PFSK-1 (cell line): ENCODE measurements around the gene TENM3.

Experiments used
- FOXP2 ChIP-seq: optimal IDR thresholded peaks from 2 replicates; pipeline ENCODE3; 2011; ENCODE audit warnings: borderline replicate concordance, control low read depth, inconsistent platforms; ENCODE audit not compliant: insufficient read depth; ENCODE audit errors: extremely low read length, extremely low read depth
- POLR2AphosphoS5 ChIP-seq: IDR thresholded peaks from 2 replicates; pipeline ENCODE4 v1.6.1; 2012; ENCODE audit warnings: low read depth, mild to moderate bottlenecking, control low read depth, low read length, moderate library complexity
- SIN3A ChIP-seq: IDR thresholded peaks from 2 replicates; pipeline ENCODE4 v1.6.1; 2012; ENCODE audit warnings: mild to moderate bottlenecking, low read length, moderate library complexity, borderline replicate concordance; ENCODE audit not compliant: insufficient read depth
- TF ChIP-seq, protein P1 (sequence below), 2 experiments: IDR thresholded peaks; 2 replicates each; pipeline versions ENCODE4 v1.6.1 to v1.8.0; 2011 to 2012; ENCODE audit warnings: low read depth in 2 of 2, low read length in 2 of 2, control low read depth in 1 of 2, inconsistent platforms in 1 of 2, mild to moderate bottlenecking in 1 of 2, moderate library complexity in 1 of 2; ENCODE audit not compliant: insufficient read depth in 1 of 2

- TF ChIP-seq POLR2AphosphoS5 (no peak), SIN3A (no peak), FOXP2 (no peak)
- TF ChIP-seq, protein P1, sequence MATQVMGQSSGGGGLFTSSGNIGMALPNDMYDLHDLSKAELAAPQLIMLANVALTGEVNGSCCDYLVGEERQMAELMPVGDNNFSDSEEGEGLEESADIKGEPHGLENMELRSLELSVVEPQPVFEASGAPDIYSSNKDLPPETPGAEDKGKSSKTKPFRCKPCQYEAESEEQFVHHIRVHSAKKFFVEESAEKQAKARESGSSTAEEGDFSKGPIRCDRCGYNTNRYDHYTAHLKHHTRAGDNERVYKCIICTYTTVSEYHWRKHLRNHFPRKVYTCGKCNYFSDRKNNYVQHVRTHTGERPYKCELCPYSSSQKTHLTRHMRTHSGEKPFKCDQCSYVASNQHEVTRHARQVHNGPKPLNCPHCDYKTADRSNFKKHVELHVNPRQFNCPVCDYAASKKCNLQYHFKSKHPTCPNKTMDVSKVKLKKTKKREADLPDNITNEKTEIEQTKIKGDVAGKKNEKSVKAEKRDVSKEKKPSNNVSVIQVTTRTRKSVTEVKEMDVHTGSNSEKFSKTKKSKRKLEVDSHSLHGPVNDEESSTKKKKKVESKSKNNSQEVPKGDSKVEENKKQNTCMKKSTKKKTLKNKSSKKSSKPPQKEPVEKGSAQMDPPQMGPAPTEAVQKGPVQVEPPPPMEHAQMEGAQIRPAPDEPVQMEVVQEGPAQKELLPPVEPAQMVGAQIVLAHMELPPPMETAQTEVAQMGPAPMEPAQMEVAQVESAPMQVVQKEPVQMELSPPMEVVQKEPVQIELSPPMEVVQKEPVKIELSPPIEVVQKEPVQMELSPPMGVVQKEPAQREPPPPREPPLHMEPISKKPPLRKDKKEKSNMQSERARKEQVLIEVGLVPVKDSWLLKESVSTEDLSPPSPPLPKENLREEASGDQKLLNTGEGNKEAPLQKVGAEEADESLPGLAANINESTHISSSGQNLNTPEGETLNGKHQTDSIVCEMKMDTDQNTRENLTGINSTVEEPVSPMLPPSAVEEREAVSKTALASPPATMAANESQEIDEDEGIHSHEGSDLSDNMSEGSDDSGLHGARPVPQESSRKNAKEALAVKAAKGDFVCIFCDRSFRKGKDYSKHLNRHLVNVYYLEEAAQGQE (IDR thresholded peaks at IDR 0.05; ENCODE audit: insufficient read depth in 1 of 2, low read depth in 2 of 2, low read length in 2 of 2), result no peak
These were observed 82.2 kb downstream of the TENM3 start for GRCh38 chr4:182325397-182325796.
